Measurements from ENCODE around the gene PODXL.

DNA sequence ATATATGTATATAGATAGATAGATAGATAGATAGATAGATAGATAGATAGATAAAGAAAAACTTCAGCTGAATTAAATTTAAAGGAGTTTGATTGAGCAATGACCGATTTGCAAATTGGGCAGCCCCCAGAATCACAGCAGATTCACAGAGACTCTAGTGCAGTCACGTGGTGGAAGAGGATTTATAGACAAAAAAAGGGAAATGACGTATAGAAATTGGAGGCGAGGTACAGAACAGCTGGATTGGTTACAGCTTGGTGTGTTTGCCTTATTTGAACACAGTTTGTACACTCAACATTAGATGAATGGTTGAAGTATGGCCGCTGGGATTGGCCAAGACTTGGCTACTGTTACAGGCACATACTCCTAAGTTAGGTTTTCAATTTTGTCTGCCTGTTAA is 8.2 kb upstream of the PODXL start:
- TF ChIP-seq POLR2AphosphoS5 (IDR thresholded peaks at IDR 0.05), result no peak
- no peak for TF ChIP-seq CTCF (IDR thresholded peaks at IDR 0.05; ENCODE audit: poor library complexity, severe bottlenecking)
- no peak for TF ChIP-seq EZH2 (IDR thresholded peaks at IDR 0.05; ENCODE audit: borderline replicate concordance, insufficient read depth, low read length, poor library complexity, severe bottlenecking)
- TF ChIP-seq RAD21 (conservative IDR thresholded peaks at IDR 0.05), result no peak
- TF ChIP-seq, protein P1, sequence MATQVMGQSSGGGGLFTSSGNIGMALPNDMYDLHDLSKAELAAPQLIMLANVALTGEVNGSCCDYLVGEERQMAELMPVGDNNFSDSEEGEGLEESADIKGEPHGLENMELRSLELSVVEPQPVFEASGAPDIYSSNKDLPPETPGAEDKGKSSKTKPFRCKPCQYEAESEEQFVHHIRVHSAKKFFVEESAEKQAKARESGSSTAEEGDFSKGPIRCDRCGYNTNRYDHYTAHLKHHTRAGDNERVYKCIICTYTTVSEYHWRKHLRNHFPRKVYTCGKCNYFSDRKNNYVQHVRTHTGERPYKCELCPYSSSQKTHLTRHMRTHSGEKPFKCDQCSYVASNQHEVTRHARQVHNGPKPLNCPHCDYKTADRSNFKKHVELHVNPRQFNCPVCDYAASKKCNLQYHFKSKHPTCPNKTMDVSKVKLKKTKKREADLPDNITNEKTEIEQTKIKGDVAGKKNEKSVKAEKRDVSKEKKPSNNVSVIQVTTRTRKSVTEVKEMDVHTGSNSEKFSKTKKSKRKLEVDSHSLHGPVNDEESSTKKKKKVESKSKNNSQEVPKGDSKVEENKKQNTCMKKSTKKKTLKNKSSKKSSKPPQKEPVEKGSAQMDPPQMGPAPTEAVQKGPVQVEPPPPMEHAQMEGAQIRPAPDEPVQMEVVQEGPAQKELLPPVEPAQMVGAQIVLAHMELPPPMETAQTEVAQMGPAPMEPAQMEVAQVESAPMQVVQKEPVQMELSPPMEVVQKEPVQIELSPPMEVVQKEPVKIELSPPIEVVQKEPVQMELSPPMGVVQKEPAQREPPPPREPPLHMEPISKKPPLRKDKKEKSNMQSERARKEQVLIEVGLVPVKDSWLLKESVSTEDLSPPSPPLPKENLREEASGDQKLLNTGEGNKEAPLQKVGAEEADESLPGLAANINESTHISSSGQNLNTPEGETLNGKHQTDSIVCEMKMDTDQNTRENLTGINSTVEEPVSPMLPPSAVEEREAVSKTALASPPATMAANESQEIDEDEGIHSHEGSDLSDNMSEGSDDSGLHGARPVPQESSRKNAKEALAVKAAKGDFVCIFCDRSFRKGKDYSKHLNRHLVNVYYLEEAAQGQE (IDR thresholded peaks at IDR 0.05; ENCODE audit: borderline replicate concordance), result no peak
- no peak for TF ChIP-seq TAF1 (IDR thresholded peaks at IDR 0.05; ENCODE audit: low read depth)
- no peak for TF ChIP-seq EP300 (conservative IDR thresholded peaks at IDR 0.05; ENCODE audit: poor library complexity, severe bottlenecking)
- TF ChIP-seq SMC3 (conservative IDR thresholded peaks at IDR 0.05; ENCODE audit: poor library complexity), result no peak
- TF ChIP-seq MXI1 (conservative IDR thresholded peaks at IDR 0.05; ENCODE audit: poor library complexity, severe bottlenecking), result no peak

All from neural cell (in vitro differentiated cells).